Effector memory CD8-positive, alpha-beta T cell (primary cell): ENCODE data around the gene C9orf85.

Experiments used
- ATAC-seq: fragments of 150-1000 bp; cut with Tn5 transposase; replicated peaks from 2 replicates; pipeline ENCODE4 v1.10.0; 2021; ENCODE audit warnings: mild to moderate bottlenecking, moderate library complexity
- DNase-seq, 3 experiments: peaks; one replicate each; pipeline ENCODE4 v3.0.0; 2021
- H3K27ac Mint-ChIP-seq, 2 donors: one replicate each; pipeline ENCODE4 v1.8.0; 2022; ENCODE audit warnings: mild to moderate bottlenecking in 2 of 2, mixed read lengths in 2 of 2, moderate library complexity in 2 of 2
- H3K27me3 Mint-ChIP-seq, 2 donors: one replicate each; pipeline ENCODE4 v1.8.0; 2022; ENCODE audit warnings: mixed read lengths in 2 of 2
- H3K36me3 Mint-ChIP-seq: one replicate; pipeline ENCODE4 v1.8.0; 2022; ENCODE audit warnings: mild to moderate bottlenecking, moderate library complexity, mixed read lengths; ENCODE audit not compliant: insufficient read depth
- H3K4me1 Mint-ChIP-seq, 2 donors: one replicate each; pipeline ENCODE4 v1.8.0; 2022; ENCODE audit warnings: low read depth in 2 of 2, mixed read lengths in 2 of 2
- H3K4me3 Mint-ChIP-seq, 2 donors: one replicate each; pipeline ENCODE4 v1.8.0; 2022; ENCODE audit warnings: mild to moderate bottlenecking in 2 of 2, mixed read lengths in 2 of 2, moderate library complexity in 2 of 2
- H3K9me3 Mint-ChIP-seq, 2 donors: one replicate each; pipeline ENCODE4 v1.8.0; 2022; ENCODE audit warnings: mixed read lengths in 2 of 2

The C9orf85 gene

DNA sequence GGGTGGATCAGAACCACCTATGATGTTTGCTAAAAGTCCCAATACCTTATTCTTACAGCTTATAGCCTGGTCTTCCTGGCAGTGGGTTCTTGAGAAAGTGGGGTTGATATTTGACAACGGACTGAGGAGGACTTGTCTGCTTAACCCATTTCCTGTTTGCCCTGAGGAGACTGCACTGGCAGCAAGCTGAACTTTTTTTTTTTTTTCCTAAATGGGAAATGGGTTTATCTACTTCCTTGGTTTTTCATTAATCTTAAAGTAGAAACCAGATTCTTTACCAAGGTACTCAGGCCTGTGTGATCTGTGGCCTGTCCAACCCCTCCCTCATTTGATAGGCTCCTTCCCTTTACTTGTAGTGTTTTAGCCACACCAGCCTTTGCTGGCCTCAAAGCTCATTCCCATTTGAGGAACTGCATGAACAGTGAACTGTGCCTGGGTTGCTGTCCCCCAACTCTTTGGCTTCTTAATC lies 101.9 kb downstream of the C9orf85 start:
- Mint-ChIP-seq H3K9me3 (no peaks in the 10 kb centered on the region), H3K27me3 (no peaks in the 10 kb centered on the region), H3K4me3 (no peak overlapping the region), H3K27ac (no peak overlapping the region), H3K36me3 (no peaks in the 10 kb centered on the region), H3K4me1 (peaks cover 2 to 7% of the 10 kb centered on the region in 2 donors)
- DNase-seq (no peak), ATAC-seq (no peak)

DNA sequence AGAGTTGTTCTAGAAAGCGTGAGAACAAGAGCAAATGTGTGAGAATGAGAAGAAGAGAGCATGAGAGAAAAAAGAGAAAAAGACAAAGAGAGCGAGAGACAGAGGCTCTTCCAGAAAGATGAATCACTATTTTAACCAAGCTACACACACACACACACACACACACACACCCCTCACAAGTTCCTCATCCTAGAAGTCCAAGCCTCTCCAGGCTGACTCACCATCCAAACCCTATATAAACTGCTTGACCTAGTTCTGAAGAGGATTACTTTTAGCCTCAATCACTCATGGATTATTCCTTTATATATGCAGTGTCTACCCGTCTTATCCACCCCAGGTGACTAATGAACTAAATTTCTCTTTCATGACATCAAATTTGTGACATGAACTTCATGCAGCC lies 111.4 kb downstream of the C9orf85 start:
- Mint-ChIP-seq H3K4me1 (peaks cover 0 to 2% of the 10 kb centered on the region in 2 donors), H3K9me3 (no peaks in the 10 kb centered on the region), H3K27ac (no peak overlapping the region), H3K27me3 (peaks cover 0 to 5% of the 10 kb centered on the region in 2 donors), H3K4me3 (no peak overlapping the region), H3K36me3 (no peaks in the 10 kb centered on the region)
- ATAC-seq, result no peak
- DNase-seq, result no peak
